Measurements from ENCODE around the gene KDM8. TPM values are rescaled to one million over a fixed set of nuclear protein-coding genes. Genes with fewer than 3 reads are reported as not detected.
A peak's percentile ranks its signal among the peaks of the same experiment; 100 is the strongest.

KDM8 gene
- total RNA-seq, 4 donors from 2014 or later = 1.9 to 12.0 (median 4.0) TPM

- WGBS, 2 donors (ENCODE audit: low coverage in 1 of 2) = 80 to 100% methylated on average over 1 of the region's 6 CpGs
- no peak overlapping the region for H3K4me3 ChIP-seq
- H3K4me1 ChIP-seq = peaks cover 0 to 65% (median 29%) of the 10 kb centered on the region in 3 donors
- TF ChIP-seq EP300 (IDR thresholded peaks at IDR 0.05) = no peak
- TF ChIP-seq POLR2A (IDR thresholded peaks at IDR 0.05) = no peak
- TF ChIP-seq POLR2AphosphoS5 (IDR thresholded peaks at IDR 0.05) = no peak
- TF ChIP-seq CTCF (IDR thresholded peaks at IDR 0.05) = no peak
- no peaks in the 10 kb centered on the region for H3K9me3 ChIP-seq
- ATAC-seq = no peak
- H3K36me3 ChIP-seq = peaks cover 0 to 49% of the 10 kb centered on the region in 2 donors
- no peaks in the 10 kb centered on the region for H3K27me3 ChIP-seq
- peak overlapping the region in 1 of 4 donors; percentile 74 for H3K27ac ChIP-seq
Observed at GRCh38 chr16:27233731-27234130, 30.4 kb downstream of the KDM8 start.

- Histone ChIP-seq H3K4me3 (no peak overlapping the region), H3K4me1 (peaks cover 0 to 65% (median 29%) of the 10 kb centered on the region in 3 donors), H3K9me3 (no peaks in the 10 kb centered on the region), H3K27me3 (no peaks in the 10 kb centered on the region), H3K36me3 (peaks cover 0 to 49% of the 10 kb centered on the region in 2 donors), H3K27ac (peak overlapping the region in 3 of 4 donors; percentile 70 to 74 (median 72))
- WGBS, 2 donors (ENCODE audit: low coverage in 1 of 2) = 68 to 84% methylated on average over 5 of the region's 8 CpGs
- ATAC-seq = no peak
- TF ChIP-seq CTCF (IDR thresholded peaks at IDR 0.05) = no peak
- no peak for TF ChIP-seq POLR2A (IDR thresholded peaks at IDR 0.05)
- no peak for TF ChIP-seq EP300 (IDR thresholded peaks at IDR 0.05)
- TF ChIP-seq POLR2AphosphoS5 (IDR thresholded peaks at IDR 0.05) = no peak
Observed at GRCh38 chr16:27234171-27234570, 30.8 kb downstream of the KDM8 start.

GRCh38 chr16:27234603-27235002, 31.3 kb downstream of the KDM8 start:
- whole genome bisulfite sequencing, 2 donors (ENCODE audit: low coverage in 1 of 2) = 43% methylated on average over 4 of the region's 4 CpGs; no CpG with 5 or more reads in 1 of the 2 donors
- H3K36me3 ChIP-seq = peaks cover 0 to 49% of the 10 kb centered on the region in 2 donors
- no peak overlapping the region for H3K4me3 ChIP-seq
- TF ChIP-seq EP300 (IDR thresholded peaks at IDR 0.05) = no peak
- no peak for TF ChIP-seq POLR2AphosphoS5 (IDR thresholded peaks at IDR 0.05)
- no peak for TF ChIP-seq POLR2A (IDR thresholded peaks at IDR 0.05)
- no peak for TF ChIP-seq CTCF (IDR thresholded peaks at IDR 0.05)
- no peaks in the 10 kb centered on the region for H3K27me3 ChIP-seq
- no peak for ATAC-seq
- peaks cover 0 to 65% (median 29%) of the 10 kb centered on the region in 3 donors for H3K4me1 ChIP-seq
- peak overlapping the region in 3 of 4 donors; percentile 70 to 74 (median 72) for H3K27ac ChIP-seq
- no peaks in the 10 kb centered on the region for H3K9me3 ChIP-seq

GRCh38 chr16:27235055-27235937, 32.0 kb downstream of the KDM8 start:
- TF ChIP-seq CTCF (IDR thresholded peaks at IDR 0.05) = peak in 3 of 4 experiments; percentile 77 to 83 (median 80)
- TF ChIP-seq EP300 (IDR thresholded peaks at IDR 0.05) = no peak
- peak overlapping the region in 3 of 4 donors; percentile 70 to 74 (median 72) for H3K27ac ChIP-seq
- no peaks in the 10 kb centered on the region for H3K27me3 ChIP-seq
- WGBS, 2 donors (ENCODE audit: low coverage in 1 of 2) = 35 to 46% methylated on average over 6 to 14 of the region's 23 CpGs
- H3K36me3 ChIP-seq = peaks cover 0 to 42% of the 10 kb centered on the region in 2 donors
- ATAC-seq = peak; percentile 84
- no peaks in the 10 kb centered on the region for H3K9me3 ChIP-seq
- peaks cover 0 to 65% (median 29%) of the 10 kb centered on the region in 3 donors for H3K4me1 ChIP-seq
- H3K4me3 ChIP-seq = peak overlapping the region in 1 of 2 donors; percentile 7

GRCh38 chr16:27235938-27236245, 32.6 kb downstream of the KDM8 start:
- TF ChIP-seq CTCF (IDR thresholded peaks at IDR 0.05) (no peak), EP300 (IDR thresholded peaks at IDR 0.05) (no peak), POLR2A (IDR thresholded peaks at IDR 0.05) (no peak), POLR2AphosphoS5 (IDR thresholded peaks at IDR 0.05) (no peak)
- H3K9me3 ChIP-seq = no peaks in the 10 kb centered on the region
- H3K27ac ChIP-seq = peak overlapping the region in 3 of 4 donors; percentile 70 to 74 (median 72)
- peaks cover 0 to 66% (median 29%) of the 10 kb centered on the region in 3 donors for H3K4me1 ChIP-seq
- no peak for ATAC-seq
- no peaks in the 10 kb centered on the region for H3K27me3 ChIP-seq
- H3K4me3 ChIP-seq = no peak overlapping the region
- peaks cover 0 to 36% of the 10 kb centered on the region in 2 donors for H3K36me3 ChIP-seq
- 88 to 100% methylated on average over 1 to 3 of the region's 8 CpGs for WGBS, 2 donors (ENCODE audit: low coverage in 1 of 2)

Measured in gastroesophageal sphincter (tissue), 4 donors.